GM18868 (cell line): Measurements from ENCODE around the gene MATN1.

ENCODE experiments used
- ATAC-seq: cut with Tn5 transposase; IDR thresholded peaks from one replicate; pipeline ENCODE4 v1.9.1; 2021; ENCODE audit warnings: mild to moderate bottlenecking, moderate library complexity; ENCODE audit not compliant: unreplicated experiment

MATN1 gene

DNA sequence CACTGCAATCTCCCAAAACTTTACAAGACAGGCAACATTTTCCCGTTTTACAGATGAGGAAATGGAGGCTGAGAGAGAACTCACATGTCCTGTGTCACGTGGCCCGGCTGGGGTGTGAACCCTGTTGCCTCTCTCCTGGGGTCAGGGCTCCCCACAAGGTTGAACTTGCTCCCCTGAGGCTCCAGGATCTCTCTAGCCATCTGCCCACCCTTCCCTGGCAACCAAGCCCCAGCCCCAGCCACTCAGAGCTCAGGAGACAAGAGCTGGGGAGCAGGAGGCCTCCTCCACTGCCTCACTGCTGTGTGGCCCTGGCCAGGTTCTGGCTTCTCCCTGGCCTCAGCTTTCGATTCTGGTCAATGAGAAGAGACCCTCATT is 22.4 kb upstream of the MATN1 start:
- ATAC-seq = no peak

- ATAC-seq = no peak
These were observed 21.9 kb upstream of the MATN1 start for GRCh38 chr1:30745156-30745833.

- no peak for ATAC-seq
These were observed 20.8 kb upstream of the MATN1 start for GRCh38 chr1:30744060-30744756.

- ATAC-seq = no peak
These were observed 20.2 kb upstream of the MATN1 start for GRCh38 chr1:30743584-30744059.

GRCh38 chr1:30742963-30743559 is 19.7 kb upstream of the MATN1 start:
- no peak for ATAC-seq

DNA sequence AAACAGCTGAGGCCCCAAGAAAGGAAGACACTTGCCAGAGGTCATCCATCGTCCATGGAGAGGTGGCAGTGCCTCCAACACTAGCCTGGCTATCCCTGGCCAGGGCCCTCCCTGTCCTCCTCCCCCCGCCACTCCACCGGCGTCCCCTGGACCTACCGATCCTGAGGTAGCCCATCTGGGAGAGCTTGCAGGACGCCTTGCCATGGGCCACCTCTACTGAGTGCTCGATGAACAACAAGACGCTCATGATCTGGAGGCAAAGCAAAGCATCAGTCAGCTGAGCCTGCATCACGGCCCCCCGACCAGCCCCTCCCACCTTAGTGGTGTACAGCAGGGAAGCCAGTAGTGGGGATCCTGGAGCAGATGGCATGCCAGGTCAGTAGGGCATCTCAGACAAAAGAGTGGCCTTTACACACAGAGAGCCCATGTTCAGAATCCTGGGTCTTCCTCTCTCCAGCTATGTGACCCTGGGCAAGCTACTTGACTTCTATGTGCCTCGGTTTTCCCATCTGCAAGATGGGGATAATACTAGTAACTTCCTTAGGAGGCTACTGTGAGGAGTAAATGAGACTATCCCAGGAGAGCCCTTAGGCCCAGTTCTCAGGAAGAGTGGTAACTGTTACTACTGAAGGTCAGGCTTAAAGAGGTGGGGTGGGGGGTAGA is 19.0 kb upstream of the MATN1 start:
- no peak for ATAC-seq

GRCh38 chr1:30741239-30741894 is 18.0 kb upstream of the MATN1 start:
- no peak for ATAC-seq

DNA sequence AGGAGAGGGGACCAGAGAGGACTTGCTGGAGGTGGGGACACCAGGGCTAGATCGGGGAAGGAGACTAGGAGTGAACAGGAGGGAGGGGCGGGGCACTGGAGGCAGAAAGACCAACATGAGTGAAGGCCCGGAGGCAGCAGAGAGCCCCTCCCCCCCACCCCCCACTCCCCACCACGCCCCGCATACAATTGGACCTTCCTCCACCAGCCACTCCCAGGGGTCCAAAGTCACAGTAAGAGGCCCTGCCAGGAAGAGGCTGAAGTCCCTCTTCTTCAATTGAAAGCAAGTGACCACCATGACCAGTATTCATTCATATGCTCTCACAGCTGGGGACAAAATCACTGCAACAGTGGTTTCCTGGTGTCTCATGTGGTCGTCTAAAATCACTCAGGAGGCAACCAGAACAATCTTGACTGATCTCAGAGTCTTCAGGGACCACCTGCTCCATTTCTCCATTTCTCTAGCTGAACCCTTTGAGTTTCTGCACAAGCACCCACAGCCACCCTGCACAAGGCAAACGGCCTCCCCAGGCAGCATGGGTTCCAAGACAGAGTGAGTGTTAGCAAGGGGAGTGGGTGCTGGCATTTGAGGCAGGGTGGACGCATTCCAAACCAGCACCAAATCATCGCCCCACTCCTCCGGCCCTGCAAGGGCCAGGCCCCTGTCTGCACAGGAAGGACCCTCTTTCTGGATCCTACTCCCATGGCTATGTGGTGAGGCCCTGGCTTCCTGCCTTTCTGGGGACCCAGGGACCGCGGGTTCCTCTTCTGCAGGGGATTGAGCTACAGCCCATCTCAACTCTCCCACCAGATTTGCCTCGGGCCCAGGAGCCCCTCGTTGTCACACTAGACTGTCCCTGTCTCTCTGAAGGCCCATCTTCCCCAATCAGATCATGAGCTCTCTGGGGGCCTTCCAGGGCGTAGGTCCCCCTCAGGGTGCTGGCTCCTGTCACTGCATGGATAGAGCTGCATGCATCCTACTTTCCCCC is 17.2 kb upstream of the MATN1 start:
- no peak for ATAC-seq

DNA sequence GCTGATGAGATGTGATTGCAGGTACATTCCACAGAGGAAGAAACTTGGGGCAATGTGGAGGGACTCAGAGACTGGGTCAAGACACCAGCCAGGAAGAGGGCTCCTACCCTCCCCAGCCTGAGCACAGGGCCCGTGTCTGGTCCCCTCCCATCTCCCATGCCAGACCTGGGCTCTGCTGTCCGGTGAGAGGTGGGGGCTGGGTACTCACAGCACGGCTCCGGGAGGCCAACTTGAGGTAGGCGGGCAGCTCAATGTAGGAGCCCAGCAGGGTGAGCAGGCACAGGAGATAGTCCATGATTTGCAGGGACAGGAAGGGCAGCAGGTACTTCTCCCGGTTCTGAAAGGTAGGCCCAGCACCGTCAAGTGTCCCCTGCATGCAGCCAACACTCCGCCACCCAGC is 16.2 kb upstream of the MATN1 start:
- no peak for ATAC-seq

DNA sequence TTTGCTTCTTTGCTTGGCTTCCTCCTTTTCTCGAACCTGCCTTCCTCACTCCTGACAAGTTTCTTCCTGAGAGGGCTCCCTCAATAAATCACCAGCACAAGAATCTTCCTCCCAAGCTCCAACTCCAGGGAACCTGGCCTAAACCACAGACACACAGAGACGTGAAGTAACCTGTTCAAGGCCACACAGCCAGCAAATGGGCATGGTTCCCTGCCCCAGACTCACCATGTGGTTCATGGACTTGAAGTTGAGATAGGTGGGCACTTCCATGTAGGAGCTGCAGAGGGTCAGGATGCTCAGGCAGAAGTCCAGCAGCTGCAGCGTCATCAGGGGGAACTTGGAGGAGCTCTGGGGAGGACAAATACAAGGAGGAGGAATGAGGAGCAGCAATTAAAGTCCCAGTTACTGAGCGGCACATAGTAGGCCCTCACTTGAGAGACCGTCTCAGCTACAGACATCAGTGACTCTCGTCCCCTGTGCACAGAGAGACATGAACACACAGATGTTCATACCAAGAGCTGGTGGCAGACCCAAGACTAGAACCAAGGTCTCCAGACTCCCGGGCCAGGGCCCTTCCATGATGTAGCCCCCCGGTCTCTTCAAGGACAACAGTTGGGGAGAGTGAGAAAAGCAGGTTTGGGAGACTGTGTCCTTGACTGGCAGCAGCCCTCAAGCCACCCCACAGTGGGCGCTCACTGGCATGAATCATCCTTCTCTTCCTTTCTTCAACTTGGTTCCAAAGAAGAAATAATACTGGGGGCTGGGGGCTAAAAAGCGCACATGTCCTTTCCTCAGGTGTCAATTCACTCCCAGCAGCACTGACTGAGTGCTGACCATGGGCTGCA is 15.6 kb upstream of the MATN1 start:
- ATAC-seq = no peak

GRCh38 chr1:30738040-30738714 is 14.8 kb upstream of the MATN1 start:
- ATAC-seq = no peak

DNA sequence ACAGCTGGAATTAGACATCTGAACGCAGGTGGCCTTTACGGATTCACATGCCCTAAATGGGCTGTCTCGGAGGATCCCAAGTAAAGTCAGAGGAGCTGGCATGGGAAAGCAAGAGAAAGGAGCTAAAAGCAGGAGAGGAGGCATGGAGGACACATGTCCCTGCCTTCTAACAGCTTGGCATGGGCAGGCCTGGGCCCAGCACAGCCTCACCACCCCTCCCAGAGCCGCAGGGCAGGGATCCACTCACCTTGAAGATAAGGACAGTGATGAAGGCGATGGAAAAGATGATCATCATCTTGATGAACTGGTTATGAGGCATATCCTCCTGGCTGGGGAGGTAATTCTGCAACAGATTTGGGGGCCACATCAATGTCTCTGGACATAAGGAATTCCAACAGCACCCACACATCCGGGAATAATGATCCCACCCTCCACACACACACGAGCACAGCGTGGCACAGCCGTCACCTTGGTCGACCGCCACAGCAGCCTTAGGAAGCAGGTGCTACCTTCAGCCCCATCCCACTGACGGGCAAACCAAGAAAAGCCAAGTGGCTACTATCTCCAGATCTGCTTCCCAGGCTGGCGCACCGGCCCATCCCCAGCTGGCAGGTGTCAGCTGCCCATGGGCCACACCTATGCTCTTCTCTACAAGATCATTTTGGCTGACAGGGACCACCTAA is 14.1 kb upstream of the MATN1 start:
- ATAC-seq = no peak

DNA sequence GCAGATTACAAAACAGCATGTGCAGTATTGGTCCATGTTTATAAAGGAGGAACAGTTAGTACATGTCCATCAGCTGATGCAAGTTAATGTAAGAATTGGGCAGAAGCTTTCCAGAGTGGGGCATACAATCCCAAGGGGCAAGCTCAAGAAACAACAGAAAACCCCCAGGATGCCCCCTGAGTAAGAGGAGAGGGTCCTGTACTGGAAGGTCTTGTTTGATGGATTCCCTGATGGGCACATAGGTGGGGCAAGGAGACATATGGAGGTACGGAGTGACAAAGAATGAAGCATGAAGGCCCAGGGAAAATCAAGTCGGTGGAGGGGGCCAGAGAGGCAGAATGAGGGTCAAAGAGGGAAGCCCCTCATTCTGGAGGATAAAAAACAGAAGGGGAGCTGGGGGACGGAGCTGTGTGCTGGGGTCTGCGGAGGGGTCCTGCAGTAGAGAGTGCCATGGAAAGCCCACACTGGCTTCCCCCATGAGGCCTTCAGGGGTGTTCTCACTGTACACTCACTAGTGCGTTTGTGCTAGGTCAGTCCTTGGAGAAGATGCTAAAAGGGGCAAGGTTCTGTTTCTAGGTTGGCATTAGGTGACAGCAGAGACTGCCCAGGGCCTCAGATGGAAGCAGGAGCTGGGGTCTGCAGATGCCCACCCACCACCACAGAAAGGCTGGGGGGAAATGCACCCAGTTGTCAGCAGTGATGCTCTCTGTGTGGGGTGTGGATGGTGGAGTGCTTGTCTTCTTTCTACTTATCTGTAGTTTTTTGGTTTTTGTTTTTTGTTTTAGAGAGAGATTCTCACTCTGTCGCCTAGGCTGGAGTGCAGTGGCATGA is 12.5 kb upstream of the MATN1 start:
- ATAC-seq = no peak

DNA sequence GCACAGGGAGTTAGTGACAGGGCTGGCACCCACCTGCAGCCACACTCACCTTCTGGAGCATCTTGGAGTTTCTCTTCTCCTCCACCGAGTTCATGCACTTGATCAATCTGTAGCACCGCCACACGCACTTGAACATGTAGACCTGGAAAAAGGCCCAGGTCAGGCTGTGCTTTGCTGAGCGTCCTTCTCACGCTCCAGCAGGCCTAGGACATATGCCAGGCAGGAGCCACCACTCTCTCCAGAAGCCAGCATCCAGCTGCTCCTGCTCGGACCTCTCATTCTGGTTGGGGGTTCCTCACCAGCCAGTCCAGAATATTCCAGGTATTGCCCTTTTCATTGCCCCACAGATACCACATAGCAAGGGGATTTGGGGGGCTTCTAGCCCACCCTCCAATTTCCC is 11.7 kb upstream of the MATN1 start:
- no peak for ATAC-seq

- no peak for ATAC-seq
These were observed 11.2 kb upstream of the MATN1 start for GRCh38 chr1:30734580-30734979.

- no peak for ATAC-seq
These were observed 10.7 kb upstream of the MATN1 start for GRCh38 chr1:30734106-30734505.

GRCh38 chr1:30733493-30733892 is 10.1 kb upstream of the MATN1 start:
- ATAC-seq = no peak
